ENCODE measurements around the gene CTSK. TPM values are rescaled to one million over a fixed set of nuclear protein-coding genes. Genes with fewer than 3 reads are reported as not detected.
"Not testable (repeated sequence)": the region's sequence is repeated elsewhere in the genome, so short reads cannot be mapped to it uniquely, and the experiment has no call there.

The CTSK gene
- 77.1 and 86.9 TPM in 2 replicates for total RNA-seq (2012; rRNA removed)

- no peaks in the 10 kb centered on the region for H3K9me3 ChIP-seq (replicated peaks; ENCODE audit: low read length)
- peaks cover 49% of the 10 kb centered on the region for H3K36me3 ChIP-seq (ENCODE audit: insufficient read depth, low read length)
- H3K4me3 ChIP-seq (ENCODE audit: low read length): no peak within 1 kb of the TSS
- no peak within 1 kb of the TSS for H3K4me2 ChIP-seq (ENCODE audit: low read length)
- no peaks in the 10 kb centered on the region for H3K27me3 ChIP-seq (ENCODE audit: control insufficient read depth, insufficient read depth, low read length)
- H3K4me1 ChIP-seq (ENCODE audit: control insufficient read depth, insufficient read depth, low read length): peaks cover 10% of the 10 kb centered on the region
- no peak within 1 kb of the TSS for H3K9ac ChIP-seq (ENCODE audit: low read depth, low read length)
Measured at GRCh38 chr1:150808121-150808520, at the start of gene CTSK. TSS of gene CTSK (minus strand) at chr1:150808260. CDS start at chr1:150806805, 1,455 bp downstream.

GRCh38 chr1:150852734-150853133, 44.7 kb upstream of the CTSK start:
- not testable (repeated sequence) for H3K4me2 ChIP-seq (ENCODE audit: low read length); H3K4me1 ChIP-seq (ENCODE audit: control insufficient read depth, insufficient read depth, low read length); H3K9ac ChIP-seq (ENCODE audit: low read depth, low read length); H3K27me3 ChIP-seq (ENCODE audit: control insufficient read depth, insufficient read depth, low read length); H3K4me3 ChIP-seq (ENCODE audit: low read length); H3K9me3 ChIP-seq (replicated peaks; ENCODE audit: low read length)
- peaks cover 32% of the 10 kb centered on the region for H3K36me3 ChIP-seq (ENCODE audit: insufficient read depth, low read length)

GRCh38 chr1:150850801-150851362, 42.8 kb upstream of the CTSK start:
- not testable (repeated sequence) for H3K4me1 ChIP-seq (ENCODE audit: control insufficient read depth, insufficient read depth, low read length); H3K4me3 ChIP-seq (ENCODE audit: low read length); H3K27me3 ChIP-seq (ENCODE audit: control insufficient read depth, insufficient read depth, low read length); H3K9me3 ChIP-seq (replicated peaks; ENCODE audit: low read length); H3K4me2 ChIP-seq (ENCODE audit: low read length); H3K9ac ChIP-seq (ENCODE audit: low read depth, low read length)
- H3K36me3 ChIP-seq (ENCODE audit: insufficient read depth, low read length): peaks cover 29% of the 10 kb centered on the region

GRCh38 chr1:150846473-150847146, 38.5 kb upstream of the CTSK start:
- no peak overlapping the region for H3K9ac ChIP-seq (ENCODE audit: low read depth, low read length)
- no peak overlapping the region for H3K4me3 ChIP-seq (ENCODE audit: low read length)
- no peaks in the 10 kb centered on the region for H3K9me3 ChIP-seq (replicated peaks; ENCODE audit: low read length)
- H3K27me3 ChIP-seq (ENCODE audit: control insufficient read depth, insufficient read depth, low read length): no peaks in the 10 kb centered on the region
- H3K4me1 ChIP-seq (ENCODE audit: control insufficient read depth, insufficient read depth, low read length): no peaks in the 10 kb centered on the region
- peaks cover 17% of the 10 kb centered on the region for H3K36me3 ChIP-seq (ENCODE audit: insufficient read depth, low read length)
- no peak overlapping the region for H3K4me2 ChIP-seq (ENCODE audit: low read length)

GRCh38 chr1:150843474-150843873, 35.4 kb upstream of the CTSK start:
- H3K9me3 ChIP-seq (replicated peaks; ENCODE audit: low read length): no peaks in the 10 kb centered on the region

GRCh38 chr1:150842964-150843363, 34.9 kb upstream of the CTSK start:
- peaks cover 41% of the 10 kb centered on the region for H3K36me3 ChIP-seq (ENCODE audit: insufficient read depth, low read length)
- H3K9ac ChIP-seq (ENCODE audit: low read depth, low read length): no peak overlapping the region
- H3K4me2 ChIP-seq (ENCODE audit: low read length): no peak overlapping the region
- no peaks in the 10 kb centered on the region for H3K9me3 ChIP-seq (replicated peaks; ENCODE audit: low read length)
- H3K27me3 ChIP-seq (ENCODE audit: control insufficient read depth, insufficient read depth, low read length): no peaks in the 10 kb centered on the region
- H3K4me3 ChIP-seq (ENCODE audit: low read length): no peak overlapping the region
- H3K4me1 ChIP-seq (ENCODE audit: control insufficient read depth, insufficient read depth, low read length): no peaks in the 10 kb centered on the region

More at GRCh38 chr1:150843474-150843873, 35.4 kb upstream of the CTSK start:
- Histone ChIP-seq H3K36me3 (ENCODE audit: insufficient read depth, low read length) (peaks cover 36% of the 10 kb centered on the region), H3K27me3 (ENCODE audit: control insufficient read depth, insufficient read depth, low read length) (no peaks in the 10 kb centered on the region), H3K9ac (ENCODE audit: low read depth, low read length) (no peak overlapping the region), H3K4me1 (ENCODE audit: control insufficient read depth, insufficient read depth, low read length) (no peaks in the 10 kb centered on the region), H3K4me2 (ENCODE audit: low read length) (no peak overlapping the region), H3K4me3 (ENCODE audit: low read length) (no peak overlapping the region)

GRCh38 chr1:150842343-150842742, 34.3 kb upstream of the CTSK start:
- Histone ChIP-seq H3K27me3 (ENCODE audit: control insufficient read depth, insufficient read depth, low read length) (no peaks in the 10 kb centered on the region), H3K9ac (ENCODE audit: low read depth, low read length) (no peak overlapping the region), H3K9me3 (replicated peaks; ENCODE audit: low read length) (no peaks in the 10 kb centered on the region), H3K4me2 (ENCODE audit: low read length) (no peak overlapping the region), H3K4me1 (ENCODE audit: control insufficient read depth, insufficient read depth, low read length) (no peaks in the 10 kb centered on the region), H3K36me3 (ENCODE audit: insufficient read depth, low read length) (peaks cover 47% of the 10 kb centered on the region), H3K4me3 (ENCODE audit: low read length) (no peak overlapping the region)

- Histone ChIP-seq H3K36me3 (ENCODE audit: insufficient read depth, low read length) (peaks cover 48% of the 10 kb centered on the region), H3K9me3 (replicated peaks; ENCODE audit: low read length) (no peaks in the 10 kb centered on the region)
Measured at GRCh38 chr1:150841626-150842025, 33.6 kb upstream of the CTSK start.

GRCh38 chr1:150840850-150841249, 32.8 kb upstream of the CTSK start:
- peaks cover 53% of the 10 kb centered on the region for H3K36me3 ChIP-seq (ENCODE audit: insufficient read depth, low read length)
- not testable (repeated sequence) for H3K9me3 ChIP-seq (replicated peaks; ENCODE audit: low read length); H3K4me2 ChIP-seq (ENCODE audit: low read length); H3K9ac ChIP-seq (ENCODE audit: low read depth, low read length); H3K4me3 ChIP-seq (ENCODE audit: low read length); H3K4me1 ChIP-seq (ENCODE audit: control insufficient read depth, insufficient read depth, low read length); H3K27me3 ChIP-seq (ENCODE audit: control insufficient read depth, insufficient read depth, low read length)

More at GRCh38 chr1:150841626-150842025, 33.6 kb upstream of the CTSK start:
- Histone ChIP-seq H3K4me3 (ENCODE audit: low read length) (no peak overlapping the region), H3K9ac (ENCODE audit: low read depth, low read length) (no peak overlapping the region), H3K27me3 (ENCODE audit: control insufficient read depth, insufficient read depth, low read length) (no peaks in the 10 kb centered on the region), H3K4me1 (ENCODE audit: control insufficient read depth, insufficient read depth, low read length) (no peaks in the 10 kb centered on the region), H3K4me2 (ENCODE audit: low read length) (no peak overlapping the region)

- Histone ChIP-seq H3K4me2 (ENCODE audit: low read length) (no peak overlapping the region), H3K9me3 (replicated peaks; ENCODE audit: low read length) (no peaks in the 10 kb centered on the region), H3K4me1 (ENCODE audit: control insufficient read depth, insufficient read depth, low read length) (no peaks in the 10 kb centered on the region), H3K27me3 (ENCODE audit: control insufficient read depth, insufficient read depth, low read length) (no peaks in the 10 kb centered on the region), H3K4me3 (ENCODE audit: low read length) (no peak overlapping the region), H3K36me3 (ENCODE audit: insufficient read depth, low read length) (peaks cover 87% of the 10 kb centered on the region), H3K9ac (ENCODE audit: low read depth, low read length) (no peak overlapping the region)
Measured at GRCh38 chr1:150836129-150836773, 28.2 kb upstream of the CTSK start.

- not testable (repeated sequence) for H3K4me3 ChIP-seq (ENCODE audit: low read length); H3K4me1 ChIP-seq (ENCODE audit: control insufficient read depth, insufficient read depth, low read length); H3K27me3 ChIP-seq (ENCODE audit: control insufficient read depth, insufficient read depth, low read length); H3K9ac ChIP-seq (ENCODE audit: low read depth, low read length); H3K9me3 ChIP-seq (replicated peaks; ENCODE audit: low read length); H3K4me2 ChIP-seq (ENCODE audit: low read length)
- H3K36me3 ChIP-seq (ENCODE audit: insufficient read depth, low read length): peaks cover 94% of the 10 kb centered on the region
Measured at GRCh38 chr1:150833961-150834360, 25.9 kb upstream of the CTSK start.
